Activated T-helper 1 cell treated with Interleukin-2 at 50 U/mL for 16 hours (primary cell): ENCODE results near the gene MYCBP2.
A peak's percentile ranks its signal among the peaks of the same experiment; 100 is the strongest.
"Not testable (repeated sequence)": the region's sequence is repeated elsewhere in the genome, so short reads cannot be mapped to it uniquely, and the experiment has no call there.

Experiments used
- DNase-seq: peaks from one replicate; pipeline ENCODE4 v3.0.0-alpha.2; 2020; ENCODE audit warnings: low read depth

MYCBP2 gene

DNA sequence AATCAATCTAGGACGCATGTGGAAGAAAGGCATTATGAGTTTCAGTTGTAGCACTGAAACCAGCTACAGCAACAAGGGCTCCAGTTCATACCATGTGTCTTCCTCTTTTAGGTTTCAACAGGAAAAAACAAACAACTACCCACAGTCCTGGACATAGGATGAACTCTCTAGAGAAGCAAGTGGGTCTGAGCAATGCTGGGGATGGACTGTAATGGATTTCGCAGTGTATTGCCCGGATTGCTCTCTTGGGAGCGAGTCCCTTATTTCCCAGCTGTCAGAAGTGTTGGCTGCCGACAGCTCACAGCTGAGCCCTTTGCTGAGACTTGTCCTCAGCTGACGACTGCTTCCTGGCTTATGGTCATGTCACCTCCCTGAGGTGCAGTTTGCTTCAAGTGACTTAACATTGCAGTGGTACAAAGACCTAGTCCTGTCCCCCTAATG, 12.1 kb upstream of the MYCBP2 start:
- no peak for DNase-seq

DNA sequence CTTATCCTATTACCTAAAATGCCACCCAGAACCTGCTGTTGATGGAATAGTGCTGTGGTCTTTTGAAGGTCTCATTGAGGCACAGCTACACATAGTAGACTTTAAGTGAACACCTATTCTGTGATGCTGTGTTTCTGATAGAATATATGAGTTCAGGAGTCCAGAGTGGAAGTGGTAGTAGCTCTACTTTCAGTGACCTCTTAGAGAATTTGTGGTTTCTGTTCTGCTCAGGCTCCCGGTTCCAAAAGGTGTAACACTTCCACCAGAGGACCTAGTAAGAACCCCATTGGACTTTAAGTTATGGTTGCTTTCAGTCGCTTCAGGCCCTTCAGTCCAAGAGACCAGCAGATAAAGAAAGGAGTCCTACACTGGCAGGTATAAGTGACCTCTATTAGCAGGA, 11.4 kb upstream of the MYCBP2 start:
- no peak for DNase-seq

DNA sequence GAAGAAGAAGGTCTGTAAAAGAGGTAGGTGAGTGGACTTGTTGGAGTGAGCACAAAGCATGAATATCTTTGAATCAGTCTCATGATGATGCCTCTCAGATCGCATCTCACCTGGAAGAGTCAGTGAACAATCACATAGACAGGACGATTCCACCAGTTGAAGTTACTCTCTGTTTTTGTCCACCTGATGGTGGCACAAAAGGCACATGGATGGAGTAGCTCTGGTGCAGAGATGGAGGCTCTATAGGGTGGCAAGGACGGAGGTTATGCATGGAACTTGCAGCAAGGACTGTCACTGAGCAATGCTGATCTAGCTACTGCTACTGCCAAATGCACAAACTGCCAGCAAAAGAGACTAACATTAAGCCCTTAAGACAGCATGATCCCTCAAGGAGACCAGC, 10.3 kb upstream of the MYCBP2 start:
- DNase-seq: no peak

DNA sequence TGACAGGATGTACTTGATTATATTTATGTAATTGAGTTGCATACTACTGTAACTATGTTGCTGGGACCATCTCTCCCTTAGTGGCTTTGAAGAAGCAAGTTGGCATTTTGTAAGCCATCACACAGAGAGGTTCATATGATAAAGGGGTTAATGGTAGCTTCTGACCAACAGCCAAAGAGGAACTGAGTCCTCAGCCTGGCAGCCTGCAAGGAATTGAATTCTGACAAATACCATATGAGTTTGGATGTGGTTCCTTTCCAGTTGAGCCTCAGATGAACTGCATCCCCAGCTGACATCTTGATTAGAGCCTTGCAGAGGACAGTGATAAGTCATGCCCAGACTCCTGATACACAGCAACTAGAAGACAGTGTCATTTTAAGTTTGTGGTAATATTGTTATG, 8.6 kb upstream of the MYCBP2 start:
- no peak for DNase-seq

DNA sequence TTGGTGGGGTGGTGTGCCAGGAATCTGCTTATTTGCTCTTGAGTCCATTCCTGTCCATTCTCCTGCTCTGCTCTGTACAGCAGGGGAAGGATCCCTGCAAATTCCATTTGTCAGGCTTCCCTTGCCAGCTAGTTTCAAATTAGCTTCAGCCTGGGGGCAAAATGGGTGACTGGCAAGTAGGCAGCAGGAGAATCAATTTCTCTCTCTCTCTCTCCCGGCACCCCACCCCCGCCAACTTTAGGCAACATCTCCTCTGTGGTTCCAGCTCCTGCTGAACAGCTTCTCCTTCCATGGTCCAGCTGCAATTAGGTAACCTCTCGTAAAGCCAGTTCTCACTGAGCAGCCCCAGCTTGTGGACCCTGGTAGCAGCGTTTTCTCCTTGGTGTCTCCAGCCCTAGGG, 6.7 kb upstream of the MYCBP2 start:
- no peak for DNase-seq

DNA sequence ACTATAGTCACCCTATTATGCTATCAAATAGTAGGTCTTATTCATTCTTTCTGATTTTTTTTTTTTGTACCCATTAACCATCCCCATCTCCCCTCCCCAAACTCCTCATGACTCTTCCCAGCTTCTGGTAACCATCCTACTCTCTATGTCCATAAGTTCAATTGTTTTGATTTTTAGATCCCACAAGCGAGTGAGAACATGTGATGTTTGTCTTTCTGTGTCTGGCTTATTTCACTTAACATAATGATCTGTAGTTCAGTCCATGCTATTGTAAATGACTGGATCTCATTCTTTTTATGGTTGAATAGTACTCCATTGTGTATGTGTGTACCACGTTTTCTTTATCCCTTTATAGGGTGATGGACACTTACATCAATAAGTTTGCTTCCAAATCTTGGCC, 4.5 kb upstream of the MYCBP2 start:
- no peak for DNase-seq

DNA sequence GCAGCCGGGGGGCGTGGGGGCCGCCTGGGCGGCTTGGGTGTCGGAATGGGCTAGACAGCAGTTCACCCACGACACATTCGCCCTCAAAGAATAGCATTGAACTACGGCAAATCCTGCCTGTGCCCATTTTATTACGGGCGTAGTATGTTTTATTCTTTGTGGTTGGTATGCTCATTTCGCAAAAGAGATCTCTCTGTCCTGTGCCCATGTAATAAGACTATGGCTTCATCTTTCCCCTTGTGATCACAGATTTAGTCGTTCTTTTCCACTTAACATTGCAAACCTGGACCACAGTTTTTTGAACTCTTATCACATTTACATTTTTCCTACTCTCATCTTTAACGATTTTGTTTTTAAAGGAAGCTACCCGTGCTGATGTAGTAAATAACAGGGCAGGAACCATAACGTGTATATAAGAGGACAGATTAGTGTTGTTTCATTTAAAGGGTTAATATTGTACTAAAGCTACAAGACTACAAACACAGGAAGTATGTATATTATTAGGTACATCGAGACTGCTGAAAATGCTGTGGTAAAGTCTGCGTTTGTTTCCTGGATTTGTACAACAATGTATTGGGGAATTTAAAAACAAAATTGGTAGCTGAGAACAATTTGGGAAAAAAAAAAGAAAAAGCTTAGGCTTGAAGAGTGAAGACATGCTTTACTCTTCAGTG, 3.2 kb upstream of the MYCBP2 start:
- DNase-seq: no peak

DNA sequence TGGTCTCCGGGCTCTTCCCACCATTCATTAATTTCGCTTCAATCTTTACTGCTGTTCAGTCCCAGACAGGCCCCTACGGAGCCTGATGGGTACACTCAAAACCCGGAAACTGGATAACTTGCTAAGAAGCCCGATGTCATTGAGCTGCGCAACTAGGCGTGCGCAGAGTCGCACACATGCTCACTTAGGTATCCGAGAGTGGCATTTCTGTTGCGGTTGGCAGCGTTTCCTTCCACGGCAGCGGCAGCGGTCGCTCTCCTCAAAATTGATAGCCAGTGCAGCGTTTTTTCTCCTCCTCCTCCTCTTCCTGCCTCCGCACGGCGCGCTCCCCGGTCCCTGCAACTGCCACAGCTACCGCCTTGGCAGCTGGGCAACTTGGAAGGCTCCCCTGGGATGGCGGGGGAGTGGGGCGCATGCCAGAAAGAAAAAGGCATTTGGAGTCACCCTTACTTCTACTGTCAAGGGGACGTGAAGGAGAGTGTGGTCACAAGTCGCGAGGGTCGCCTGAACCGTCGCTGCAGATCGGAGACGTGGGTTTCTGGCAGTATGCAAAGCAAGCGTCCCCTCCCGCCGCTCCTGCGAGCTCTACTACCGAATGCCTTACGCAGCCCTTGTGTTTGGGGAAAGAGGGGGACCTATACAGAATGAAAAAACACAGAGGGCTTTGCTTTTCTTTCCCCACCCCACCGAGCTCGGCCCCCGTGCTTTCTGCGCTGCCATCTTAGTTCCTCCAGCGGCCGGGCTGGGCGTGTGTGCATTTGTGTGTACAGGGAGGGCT, 2.4 kb upstream of the MYCBP2 start:
- peak; percentile 82 for DNase-seq

DNA sequence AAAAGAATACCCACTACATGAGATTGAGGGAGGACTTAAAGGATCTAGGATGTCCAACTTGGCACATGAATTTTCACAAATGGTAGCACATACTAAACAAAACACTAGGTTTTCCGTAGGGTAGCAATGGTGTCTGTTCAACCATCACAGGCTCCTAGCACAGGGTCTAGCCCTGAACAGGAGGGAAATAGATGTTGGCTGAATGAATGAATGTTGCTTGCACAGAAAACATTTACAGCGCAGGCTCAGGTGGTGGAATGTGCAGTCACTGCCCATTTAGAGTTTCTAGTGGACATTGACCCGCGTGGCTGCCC, 1.9 kb upstream of the MYCBP2 start:
- no peak for DNase-seq

DNA sequence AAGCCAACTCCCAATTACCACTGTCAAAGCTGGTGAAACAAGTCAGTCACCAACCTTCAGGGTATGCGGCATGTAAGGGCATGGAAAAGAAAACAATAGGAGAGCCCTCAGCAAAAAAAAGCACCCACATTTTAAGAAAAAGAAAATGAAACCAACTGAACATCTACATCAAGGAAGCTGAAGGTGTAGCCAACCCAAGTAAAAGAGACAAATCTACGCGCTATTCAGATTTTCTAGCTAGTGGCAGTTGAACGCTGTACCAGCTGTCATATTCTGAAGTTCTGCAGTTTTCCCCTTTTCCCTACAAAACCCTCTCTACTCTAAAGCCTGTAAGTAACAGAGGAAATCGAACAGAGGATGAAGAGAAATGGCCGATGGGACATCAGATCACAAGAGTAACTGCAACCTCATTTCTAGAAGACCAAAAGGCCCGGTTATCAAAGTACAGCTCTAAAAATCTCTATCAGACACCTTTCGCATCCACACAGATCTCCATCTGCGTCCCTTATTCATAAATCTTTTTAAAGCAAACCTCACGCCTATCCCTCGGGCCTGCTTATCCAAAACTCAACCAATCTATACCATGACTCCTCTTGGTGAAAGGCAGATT, 1.4 kb downstream of the MYCBP2 start:
- DNase-seq: no peak

DNA sequence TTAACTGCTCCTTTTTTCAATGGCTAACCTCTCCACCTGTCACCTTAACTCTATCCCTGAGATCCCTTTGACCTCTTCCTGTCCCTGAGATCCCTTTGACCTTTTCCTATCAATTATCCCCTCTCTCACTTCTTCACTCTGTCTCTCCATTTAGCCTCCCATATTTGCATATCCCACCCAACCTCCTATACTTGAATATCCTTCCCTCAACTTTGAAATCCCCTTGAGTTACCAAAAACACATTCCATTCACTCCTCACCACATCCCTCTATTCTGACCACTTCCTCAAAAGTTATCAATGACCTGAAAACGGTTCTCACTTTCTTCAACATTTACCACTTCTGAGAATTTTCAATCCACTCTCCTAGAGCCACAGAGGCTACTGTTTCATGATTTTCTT, 3.0 kb downstream of the MYCBP2 start:
- DNase-seq: no peak

DNA sequence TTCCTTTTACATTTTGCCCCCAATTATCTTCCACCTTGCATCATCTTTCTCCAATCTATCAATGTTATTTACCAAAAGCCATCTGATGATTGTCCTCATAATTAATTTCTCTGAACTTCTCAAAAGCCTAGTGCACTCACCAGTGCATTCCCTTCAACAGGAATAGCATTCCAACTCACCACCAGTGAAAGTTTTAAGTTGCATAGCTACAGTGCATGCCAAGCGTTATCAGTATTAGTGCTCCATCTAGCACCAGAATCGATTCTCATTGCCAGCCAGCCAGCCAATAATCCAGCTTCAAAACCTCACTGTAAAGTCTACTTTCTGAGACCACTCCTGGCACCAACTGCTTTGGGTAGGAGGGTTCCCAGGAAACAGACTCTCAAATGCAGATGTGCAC, 7.4 kb downstream of the MYCBP2 start:
- no peak for DNase-seq

DNA sequence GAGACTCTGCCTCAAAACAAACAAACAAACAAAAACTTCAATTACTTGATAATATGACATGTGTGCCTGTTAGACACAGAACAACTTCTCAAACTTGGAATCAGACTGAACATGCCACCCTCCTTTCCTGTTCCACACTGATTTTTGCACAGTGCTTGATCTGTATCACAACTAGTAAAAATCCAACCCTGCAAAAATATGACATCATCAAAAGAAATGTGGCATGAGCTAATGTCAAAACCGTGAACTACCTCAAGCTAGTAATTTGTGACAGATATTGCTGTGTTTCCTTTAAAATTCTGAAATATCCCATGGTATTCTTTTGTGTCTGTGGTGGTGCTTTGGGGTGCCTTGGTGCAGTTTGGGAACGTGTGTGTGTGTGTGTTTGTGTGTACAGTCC, 8.2 kb downstream of the MYCBP2 start:
- no peak for DNase-seq

DNA sequence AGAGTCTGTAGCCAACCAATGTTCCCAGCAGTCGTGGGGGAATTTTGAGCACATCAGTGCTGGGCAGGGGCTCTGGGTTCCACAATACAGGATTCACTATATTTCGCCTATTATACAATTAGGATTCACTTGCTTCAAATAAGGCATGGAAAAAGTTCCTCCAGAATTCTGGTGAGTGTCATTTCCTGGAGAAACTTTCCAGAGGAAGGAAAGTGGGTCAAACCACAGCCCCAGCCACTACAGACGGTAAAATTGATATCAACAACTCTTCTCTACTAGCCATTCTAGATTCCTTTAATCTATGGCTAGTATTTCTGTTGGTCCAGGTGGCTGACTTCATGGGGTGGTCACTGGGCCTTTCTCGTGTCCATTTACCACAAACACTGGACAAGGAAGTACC, 10.5 kb downstream of the MYCBP2 start:
- no peak for DNase-seq

DNA sequence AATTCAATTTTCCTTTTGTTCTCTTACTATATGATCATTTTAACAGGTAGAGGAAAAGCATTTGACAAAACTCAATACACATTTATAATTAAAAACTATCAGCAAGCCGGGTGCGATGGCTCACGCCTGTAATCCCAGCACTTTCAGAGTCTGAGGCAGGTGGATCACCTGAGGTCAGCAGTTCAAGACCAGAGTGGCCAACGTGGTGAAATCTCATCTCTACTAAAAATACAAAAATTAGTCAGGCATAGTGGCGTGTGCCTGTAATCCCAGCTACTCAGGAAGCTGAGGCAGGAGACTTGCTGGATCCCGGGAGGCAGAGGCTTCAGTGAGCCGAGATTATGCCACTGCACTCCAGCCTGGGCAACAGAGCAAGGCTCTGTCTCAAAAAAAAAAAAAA, 11.4 kb downstream of the MYCBP2 start:
- not testable (repeated sequence) for DNase-seq

DNA sequence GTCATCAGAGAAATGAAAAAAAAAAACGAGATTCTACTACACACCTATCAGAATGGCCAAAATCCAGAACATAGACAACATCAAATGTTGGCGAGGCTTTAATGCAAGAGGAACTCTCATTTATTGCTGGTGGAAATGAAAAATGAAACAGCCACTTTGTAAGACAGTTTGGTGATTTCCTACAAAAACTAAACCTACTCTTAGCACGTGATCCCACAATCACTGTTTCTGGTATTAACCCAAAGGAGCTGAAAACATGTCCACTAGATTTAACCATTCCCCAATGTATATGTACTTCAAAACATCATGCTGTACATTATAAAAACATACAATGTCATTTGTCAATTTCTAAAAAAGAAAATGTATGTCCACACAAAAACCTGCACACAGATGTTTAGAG, 13.0 kb downstream of the MYCBP2 start:
- DNase-seq: no peak

DNA sequence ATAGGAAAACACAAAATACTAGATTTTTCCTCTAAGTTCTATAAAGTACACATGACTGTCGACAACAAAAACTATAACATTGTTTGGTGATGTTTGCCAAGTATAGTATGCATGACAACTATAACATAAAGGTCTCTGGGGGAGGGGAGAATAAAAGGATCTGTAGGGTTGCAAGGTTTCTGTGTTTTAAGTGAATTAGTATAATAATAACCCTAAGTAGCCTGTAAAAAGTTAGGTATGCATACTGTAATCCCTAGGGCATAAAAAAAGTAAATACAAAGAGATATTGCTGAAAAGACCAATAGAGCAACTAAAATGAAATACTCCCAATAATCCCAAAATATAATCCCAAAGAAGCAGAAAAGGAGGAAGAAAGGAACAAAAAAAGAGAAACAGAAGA, 14.6 kb downstream of the MYCBP2 start:
- no peak for DNase-seq

DNA sequence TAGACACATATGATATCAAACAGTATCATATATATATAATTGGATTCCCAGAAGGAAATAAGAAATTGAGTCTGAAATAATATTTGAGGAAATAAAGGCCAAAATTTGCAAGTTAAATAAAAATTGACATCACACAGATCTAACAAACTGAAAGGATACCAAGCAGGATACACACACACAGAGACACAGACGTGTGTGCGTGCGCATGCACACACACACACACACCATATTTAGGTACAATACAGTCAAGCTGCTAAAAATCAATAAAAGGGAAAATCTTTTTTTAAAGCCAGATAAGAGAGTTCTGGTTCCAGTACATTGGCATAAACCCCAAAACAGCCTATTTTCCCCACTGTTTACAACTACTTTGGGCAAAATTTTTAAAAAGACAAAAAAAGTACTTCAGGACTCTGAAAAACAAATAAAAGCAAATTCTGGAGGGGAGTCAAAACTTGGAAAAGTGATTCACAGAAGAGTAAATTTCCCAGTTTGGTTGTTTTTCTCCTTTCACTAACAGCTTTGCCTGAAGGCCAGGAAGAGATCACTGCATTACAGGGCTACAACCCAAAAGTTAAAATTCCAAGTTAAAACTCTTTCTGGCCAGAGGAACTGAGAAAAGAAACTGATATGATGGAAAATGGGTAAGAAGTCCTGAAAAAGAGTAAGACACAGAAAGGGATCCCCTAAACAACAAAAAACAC, 16.2 kb downstream of the MYCBP2 start:
- DNase-seq: no peak

DNA sequence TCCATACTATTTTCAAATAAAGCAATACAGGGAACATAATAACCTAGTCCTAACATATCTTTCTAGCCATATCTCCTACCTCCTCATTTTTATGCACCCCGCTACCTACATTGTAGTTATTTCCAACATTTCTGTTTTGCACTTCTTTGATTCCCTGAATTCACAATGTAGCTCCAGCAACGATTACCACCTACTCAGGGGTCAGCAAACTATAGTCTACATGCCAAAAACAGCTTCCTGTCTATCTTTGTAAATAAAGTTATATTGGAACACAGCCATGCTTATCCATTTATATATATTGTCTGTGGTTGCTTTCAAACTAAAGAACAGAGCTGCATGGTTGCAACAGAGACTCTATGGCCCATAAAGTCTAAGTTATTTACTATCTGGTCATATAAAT, 16.7 kb downstream of the MYCBP2 start:
- no peak for DNase-seq

DNA sequence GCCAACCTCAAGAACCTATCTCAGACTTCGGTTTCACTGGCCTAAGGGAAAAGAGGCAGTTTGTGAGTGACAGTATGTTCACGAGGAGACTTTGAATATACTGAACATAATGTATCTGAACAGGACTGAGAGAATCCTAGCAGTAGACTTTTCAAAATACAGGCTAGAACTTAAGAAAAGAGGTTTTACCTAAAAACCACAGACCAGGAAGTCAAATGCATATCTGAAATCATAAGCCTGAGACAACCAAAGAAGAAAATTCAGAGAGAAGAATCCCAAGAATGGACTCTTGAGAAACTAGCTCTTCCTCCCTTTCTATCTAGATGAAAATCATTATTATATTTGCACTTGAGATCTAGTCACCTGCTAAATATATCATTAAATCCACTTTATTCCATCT, 17.6 kb downstream of the MYCBP2 start:
- DNase-seq: no peak

DNA sequence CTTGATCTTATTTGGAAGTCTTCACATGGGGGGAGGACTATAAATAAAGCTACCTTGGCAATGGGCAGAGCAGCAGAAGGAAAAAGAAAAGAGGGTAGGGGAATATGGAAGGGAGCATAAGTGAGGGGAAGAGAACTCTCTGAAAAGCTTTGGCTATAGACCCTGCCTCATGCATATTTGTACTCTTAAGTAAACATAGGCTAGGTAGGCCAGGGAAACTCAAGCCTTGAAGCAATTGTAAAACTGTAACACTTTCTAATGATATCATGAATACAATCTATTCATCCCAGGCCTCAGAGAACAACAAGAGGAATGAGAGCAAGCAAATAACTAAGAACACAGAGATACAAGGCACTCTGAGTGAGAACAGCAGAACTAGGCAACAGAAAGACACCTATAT, 20.4 kb downstream of the MYCBP2 start:
- no peak for DNase-seq

DNA sequence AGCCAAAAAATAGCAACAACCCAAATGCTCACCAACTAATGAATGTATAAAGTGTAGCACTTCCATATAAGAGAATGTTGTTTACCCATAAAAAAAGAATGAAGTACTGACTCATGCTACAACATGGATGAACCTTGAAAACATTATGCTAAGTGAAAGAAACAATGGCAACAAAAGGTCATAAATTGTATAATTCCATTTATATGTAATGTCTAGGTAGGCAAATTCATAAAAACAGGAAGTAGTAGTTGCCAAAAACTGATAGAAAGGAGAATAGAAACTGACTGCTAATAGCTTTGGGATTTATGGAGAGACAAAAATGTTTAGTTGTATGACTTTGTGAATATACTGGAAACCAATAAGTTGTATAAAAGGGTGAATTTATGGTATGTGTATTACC, 21.6 kb downstream of the MYCBP2 start:
- DNase-seq: no peak
